Activated CD8-positive, alpha-beta memory T cell treated with anti-CD3 and anti-CD28 coated beads for 48 hours (primary cell): Measurements from ENCODE around the gene SPTSSB.
A peak's percentile ranks its signal among the peaks of the same experiment; 100 is the strongest.

ENCODE experiments used
- DNase-seq, 3 experiments: peaks; one replicate each; pipeline ENCODE4 v3.0.0-alpha.2; 2020; ENCODE audit warnings: low read depth in 2 of 3, low spot score in 2 of 3

The SPTSSB gene, protein sequence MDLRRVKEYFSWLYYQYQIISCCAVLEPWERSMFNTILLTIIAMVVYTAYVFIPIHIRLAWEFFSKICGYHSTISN

GRCh38 chr3:161371441-161372320, at the start of gene SPTSSB:
Gene SPTSSB, minus strand, starts transcription at chr3:161371517. Its CDS starts 25,194 bp downstream, at chr3:161346323.
- DNase-seq = peak in 1 of 3 experiments; percentile 12

GRCh38 chr3:161420746-161421145, 49.4 kb upstream of the SPTSSB start:
- no peak for DNase-seq

- DNase-seq = no peak
Observed at GRCh38 chr3:161419555-161420333, 48.4 kb upstream of the SPTSSB start.

GRCh38 chr3:161415506-161416231, 44.4 kb upstream of the SPTSSB start:
- no peak for DNase-seq

- no peak for DNase-seq
Observed at GRCh38 chr3:161414907-161415306, 43.6 kb upstream of the SPTSSB start.

- DNase-seq = no peak
Observed at GRCh38 chr3:161413855-161414210, 42.5 kb upstream of the SPTSSB start.

- DNase-seq = no peak
Observed at GRCh38 chr3:161413127-161413854, 42.0 kb upstream of the SPTSSB start.

DNA sequence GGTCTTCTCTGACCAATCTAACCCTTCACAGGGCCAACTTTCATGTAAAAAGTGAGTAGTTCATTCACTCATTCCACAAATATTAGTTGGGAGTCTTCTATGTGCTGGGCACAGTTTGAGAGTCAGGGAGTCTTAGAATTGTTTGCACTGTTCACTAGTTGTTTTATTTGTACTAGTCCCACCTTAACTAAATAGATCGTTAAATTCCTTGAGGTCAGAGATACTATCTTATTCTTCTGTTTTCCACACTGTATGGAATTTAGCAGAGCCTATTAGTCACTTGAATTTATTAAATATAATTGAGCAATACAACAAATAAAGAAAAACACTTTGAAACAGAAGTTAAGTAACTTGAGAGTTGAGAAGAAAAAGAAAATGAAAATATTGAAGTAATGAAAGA, 40.8 kb upstream of the SPTSSB start:
- no peak for DNase-seq

- DNase-seq = no peak
Observed at GRCh38 chr3:161409858-161410257, 38.5 kb upstream of the SPTSSB start.

DNA sequence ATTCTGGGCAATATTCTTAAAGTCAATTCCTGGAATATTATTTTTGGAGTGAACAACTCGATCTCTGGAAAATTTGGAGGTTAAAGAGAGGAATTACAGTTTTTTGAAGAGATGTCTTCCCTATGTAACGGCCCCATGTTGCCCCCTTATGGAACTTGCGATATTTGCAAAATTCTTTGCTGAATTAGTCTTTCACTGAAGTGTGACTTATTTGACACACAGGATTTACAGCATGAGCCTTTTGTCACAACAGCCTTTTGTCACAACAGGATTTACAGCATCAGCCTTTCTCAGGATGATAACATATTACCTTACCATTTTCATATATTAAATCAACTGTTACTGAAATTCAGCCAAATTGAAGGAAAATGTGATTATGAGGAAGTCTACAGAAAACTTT, 37.8 kb upstream of the SPTSSB start:
- no peak for DNase-seq

GRCh38 chr3:161406594-161407555, 35.6 kb upstream of the SPTSSB start:
- DNase-seq = no peak

GRCh38 chr3:161405836-161406235, 34.5 kb upstream of the SPTSSB start:
- no peak for DNase-seq

- no peak for DNase-seq
Observed at GRCh38 chr3:161405087-161405486, 33.8 kb upstream of the SPTSSB start.

DNA sequence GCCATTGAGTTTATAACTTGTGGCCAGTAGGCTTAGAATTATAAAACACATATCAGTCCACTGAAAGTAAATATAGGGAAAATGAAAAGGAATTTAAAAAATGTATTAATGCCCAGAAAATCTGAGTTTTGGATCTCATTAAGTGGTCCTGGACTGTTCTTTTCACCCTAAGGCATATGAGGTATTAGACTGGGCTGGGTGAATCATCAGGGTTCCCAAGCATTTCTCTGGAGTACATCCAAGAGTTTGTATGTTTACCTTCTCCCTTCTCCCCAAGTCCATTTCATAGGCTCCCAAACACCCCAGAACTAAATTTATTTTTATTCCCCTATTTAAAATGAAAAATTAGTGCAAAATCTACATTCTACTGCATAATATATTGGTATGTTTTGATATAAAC, 31.9 kb upstream of the SPTSSB start:
- DNase-seq = no peak

DNA sequence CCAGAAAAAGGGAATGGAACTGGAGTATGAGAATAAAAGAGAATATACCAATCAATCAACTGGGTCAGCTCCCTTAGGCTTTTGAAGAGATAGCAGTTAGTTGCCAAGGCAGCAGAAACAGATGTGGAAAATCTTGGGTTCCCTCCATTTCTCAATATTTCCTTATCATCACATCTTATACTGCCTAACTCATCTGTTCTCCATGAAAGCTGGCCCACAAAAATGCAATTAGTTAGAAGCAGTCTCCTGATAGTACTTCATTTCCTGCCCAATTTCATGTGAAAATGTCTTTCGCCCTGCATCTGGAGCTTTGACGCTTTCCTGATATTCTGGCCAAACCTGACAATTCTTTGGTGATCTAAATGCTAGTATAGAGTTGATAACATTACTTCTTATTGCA, 30.1 kb upstream of the SPTSSB start:
- no peak for DNase-seq

DNA sequence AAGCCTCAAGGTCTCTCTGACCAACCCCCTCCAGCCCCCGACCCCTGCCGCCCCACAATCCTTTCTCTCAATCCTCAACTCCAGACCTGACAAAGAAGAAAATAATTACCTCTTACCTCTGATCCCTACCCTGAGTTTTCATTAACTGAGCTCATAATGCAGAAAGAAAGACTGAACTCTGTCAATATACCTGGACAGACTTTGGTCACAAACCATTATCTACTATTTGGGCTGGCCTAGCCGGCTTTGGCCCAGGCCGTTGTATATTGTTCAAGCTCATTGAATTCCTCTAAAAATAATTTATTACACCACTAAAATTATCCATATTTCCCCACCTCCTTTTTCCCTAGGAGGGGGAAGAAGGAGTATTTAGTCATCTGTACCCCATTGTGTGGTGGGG, 29.3 kb upstream of the SPTSSB start:
- no peak for DNase-seq

DNA sequence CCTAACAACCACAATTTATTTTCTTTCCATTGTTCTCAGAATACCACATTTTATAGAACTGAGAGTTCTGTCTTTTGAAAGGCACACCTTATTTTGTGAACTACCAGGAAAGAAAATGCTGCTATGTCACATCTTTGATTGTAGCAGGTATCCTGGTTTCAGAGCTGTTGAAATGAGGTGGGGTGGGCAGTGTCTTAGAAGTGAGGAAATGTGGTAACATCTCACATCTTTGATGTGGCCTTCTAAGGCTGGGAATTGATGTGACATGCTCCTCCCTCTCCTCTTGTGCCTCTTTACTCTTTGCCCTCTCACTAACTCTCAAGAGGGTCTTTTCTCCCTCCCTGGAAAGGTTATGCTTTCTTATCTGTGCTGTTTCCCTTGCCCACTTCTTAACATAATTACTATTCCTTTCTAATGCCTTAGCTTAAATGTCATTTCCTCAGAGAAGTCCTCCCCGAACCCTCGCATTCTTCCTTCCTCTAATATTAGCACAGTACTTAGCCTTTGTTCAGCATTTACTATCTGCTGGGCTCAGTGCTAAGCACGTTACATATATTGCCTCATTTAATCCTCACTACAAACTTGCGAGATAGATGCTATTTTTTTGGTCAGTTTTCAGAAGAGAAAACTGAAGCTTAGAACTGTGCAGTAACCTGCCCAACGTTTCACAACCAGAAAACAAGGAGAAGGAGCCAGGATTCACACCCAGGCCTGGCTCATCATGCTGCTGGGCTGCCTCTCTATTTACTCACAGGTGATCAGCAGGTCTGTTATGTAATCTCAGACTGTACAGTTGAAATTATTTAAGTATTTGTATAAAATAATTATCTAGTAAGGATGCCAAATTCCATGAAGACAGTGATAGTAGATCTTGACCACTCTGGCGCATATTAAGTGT, 24.0 kb upstream of the SPTSSB start:
- DNase-seq = no peak

DNA sequence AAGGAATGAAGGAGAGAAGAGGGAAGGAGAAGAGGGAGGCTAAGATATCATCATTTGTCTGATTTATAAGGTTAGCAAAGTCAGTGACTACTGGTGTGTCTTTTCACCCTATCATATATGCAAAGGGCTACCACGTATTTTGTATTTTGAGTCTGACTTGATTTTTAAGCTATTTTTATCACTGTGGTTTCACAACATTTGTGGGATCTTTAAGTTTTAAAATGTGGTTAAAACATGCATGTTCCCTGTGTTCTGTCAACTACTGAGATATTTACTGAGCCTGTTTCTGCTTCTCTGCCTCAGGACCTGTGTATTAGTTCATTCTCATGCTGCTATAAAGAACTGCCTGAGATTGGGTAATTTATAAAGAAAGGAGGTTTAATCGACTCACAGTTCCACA, 22.5 kb upstream of the SPTSSB start:
- no peak for DNase-seq

- DNase-seq = no peak
Observed at GRCh38 chr3:161393310-161393709, 22.0 kb upstream of the SPTSSB start.
